ENCODE measurements around the gene SLC39A11.
"Not testable (repeated sequence)": the region's sequence is repeated elsewhere in the genome, so short reads cannot be mapped to it uniquely, and the experiment has no call there.

GRCh38 chr17:72937254-72937653 lies 155.2 kb downstream of the SLC39A11 start:
- not testable (repeated sequence) for TF ChIP-seq EZH2 (IDR thresholded peaks at IDR 0.05; ENCODE audit: insufficient read depth, low read length)
- TF ChIP-seq, protein P1, sequence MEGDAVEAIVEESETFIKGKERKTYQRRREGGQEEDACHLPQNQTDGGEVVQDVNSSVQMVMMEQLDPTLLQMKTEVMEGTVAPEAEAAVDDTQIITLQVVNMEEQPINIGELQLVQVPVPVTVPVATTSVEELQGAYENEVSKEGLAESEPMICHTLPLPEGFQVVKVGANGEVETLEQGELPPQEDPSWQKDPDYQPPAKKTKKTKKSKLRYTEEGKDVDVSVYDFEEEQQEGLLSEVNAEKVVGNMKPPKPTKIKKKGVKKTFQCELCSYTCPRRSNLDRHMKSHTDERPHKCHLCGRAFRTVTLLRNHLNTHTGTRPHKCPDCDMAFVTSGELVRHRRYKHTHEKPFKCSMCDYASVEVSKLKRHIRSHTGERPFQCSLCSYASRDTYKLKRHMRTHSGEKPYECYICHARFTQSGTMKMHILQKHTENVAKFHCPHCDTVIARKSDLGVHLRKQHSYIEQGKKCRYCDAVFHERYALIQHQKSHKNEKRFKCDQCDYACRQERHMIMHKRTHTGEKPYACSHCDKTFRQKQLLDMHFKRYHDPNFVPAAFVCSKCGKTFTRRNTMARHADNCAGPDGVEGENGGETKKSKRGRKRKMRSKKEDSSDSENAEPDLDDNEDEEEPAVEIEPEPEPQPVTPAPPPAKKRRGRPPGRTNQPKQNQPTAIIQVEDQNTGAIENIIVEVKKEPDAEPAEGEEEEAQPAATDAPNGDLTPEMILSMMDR (IDR thresholded peaks at IDR 0.05; ENCODE audit: insufficient read depth, low read depth, low read length): not testable (repeated sequence)

Measured in astrocyte (in vitro differentiated cells and primary cell).